Measurements from ENCODE around the gene ERC2.
"Not testable (repeated sequence)": the region's sequence is repeated elsewhere in the genome, so short reads cannot be mapped to it uniquely, and the experiment has no call there.

The ERC2 gene

GRCh38 chr3:56269755-56270535 is 198.3 kb downstream of the ERC2 start:
- H2AFZ ChIP-seq (ENCODE audit: low read length), result no peak overlapping the region
- no peaks in the 10 kb centered on the region for H4K20me1 ChIP-seq (ENCODE audit: insufficient read depth, low read length)
- no peaks in the 10 kb centered on the region for H3K9me3 ChIP-seq (ENCODE audit: low read length)
- H3K27me3 ChIP-seq (ENCODE audit: insufficient read depth, low read length), result peaks cover 4% of the 10 kb centered on the region; the same call in 1 of the 2 replicates
- H3K9me2 ChIP-seq (ENCODE audit: low read depth, low read length), result no peaks in the 10 kb centered on the region
- no peak overlapping the region for H3K9ac ChIP-seq (ENCODE audit: low read length)
- H3K4me2 ChIP-seq (ENCODE audit: low read length), result no peak overlapping the region
- H3K79me2 ChIP-seq (ENCODE audit: insufficient read depth, low read length), result no peaks in the 10 kb centered on the region
- H3K27ac ChIP-seq (ENCODE audit: low read depth, low read length, poor library complexity, severe bottlenecking), result no peak overlapping the region
- H3K36me3 ChIP-seq (ENCODE audit: insufficient read depth, low read length), result no peaks in the 10 kb centered on the region
- H3K4me3 ChIP-seq (ENCODE audit: low read depth, low read length, poor library complexity, severe bottlenecking), result no peak overlapping the region
- H3K4me1 ChIP-seq (ENCODE audit: insufficient read depth, low read length, severe bottlenecking), result no peaks in the 10 kb centered on the region
- TF ChIP-seq EZH2 (IDR thresholded peaks at IDR 0.05; ENCODE audit: borderline replicate concordance, low read length), result no peak
- TF ChIP-seq CTCF (IDR thresholded peaks at IDR 0.05; ENCODE audit: low read length), result no peak
- H3F3A ChIP-seq (ENCODE audit: insufficient read depth, low read length), result no peaks in the 10 kb centered on the region

GRCh38 chr3:56268616-56269383 is 199.5 kb downstream of the ERC2 start:
- Histone ChIP-seq H3K27me3 (ENCODE audit: insufficient read depth, low read length) (peaks cover 4% of the 10 kb centered on the region; the same call in 1 of the 2 replicates), H4K20me1 (ENCODE audit: insufficient read depth, low read length) (no peaks in the 10 kb centered on the region), H3K27ac (ENCODE audit: low read depth, low read length, poor library complexity, severe bottlenecking) (no peak overlapping the region), H3K4me3 (ENCODE audit: low read depth, low read length, poor library complexity, severe bottlenecking) (no peak overlapping the region), H2AFZ (ENCODE audit: low read length) (no peak overlapping the region), H3K79me2 (ENCODE audit: insufficient read depth, low read length) (no peaks in the 10 kb centered on the region), H3K9me3 (ENCODE audit: low read length) (no peaks in the 10 kb centered on the region), H3K9ac (ENCODE audit: low read length) (no peak overlapping the region), H3K36me3 (ENCODE audit: insufficient read depth, low read length) (no peaks in the 10 kb centered on the region), H3K4me1 (ENCODE audit: insufficient read depth, low read length, severe bottlenecking) (no peaks in the 10 kb centered on the region), H3K9me2 (ENCODE audit: low read depth, low read length) (no peaks in the 10 kb centered on the region), H3K4me2 (ENCODE audit: low read length) (no peak overlapping the region), H3F3A (ENCODE audit: insufficient read depth, low read length) (no peaks in the 10 kb centered on the region)
- TF ChIP-seq CTCF (IDR thresholded peaks at IDR 0.05; ENCODE audit: low read length) (no peak), EZH2 (IDR thresholded peaks at IDR 0.05; ENCODE audit: borderline replicate concordance, low read length) (no peak)

GRCh38 chr3:56261852-56262251 is 206.4 kb downstream of the ERC2 start:
- H3K36me3 ChIP-seq (ENCODE audit: insufficient read depth, low read length); H3K9me2 ChIP-seq (ENCODE audit: low read depth, low read length); H3K9ac ChIP-seq (ENCODE audit: low read length); H4K20me1 ChIP-seq (ENCODE audit: insufficient read depth, low read length); H3K27ac ChIP-seq (ENCODE audit: low read depth, low read length, poor library complexity, severe bottlenecking); H3F3A ChIP-seq (ENCODE audit: insufficient read depth, low read length); H3K27me3 ChIP-seq (ENCODE audit: insufficient read depth, low read length); H3K9me3 ChIP-seq (ENCODE audit: low read length); H3K4me3 ChIP-seq (ENCODE audit: low read depth, low read length, poor library complexity, severe bottlenecking); H3K79me2 ChIP-seq (ENCODE audit: insufficient read depth, low read length); H3K4me2 ChIP-seq (ENCODE audit: low read length); H2AFZ ChIP-seq (ENCODE audit: low read length); H3K4me1 ChIP-seq (ENCODE audit: insufficient read depth, low read length, severe bottlenecking): not testable (repeated sequence)
